ENCODE results near the gene RERG.

- TF ChIP-seq TCF7L2 (IDR thresholded peaks at IDR 0.05; ENCODE audit: low read depth, low read length) (no peak), CTCF (IDR thresholded peaks at IDR 0.05) (no peak), POLR2AphosphoS5 (IDR thresholded peaks at IDR 0.05; ENCODE audit: low read depth, low read length) (no peak), REST (IDR thresholded peaks at IDR 0.05; ENCODE audit: insufficient read depth in 1 of 2, low read depth in 2 of 2, low read length in 1 of 2) (no peak), SIN3A (IDR thresholded peaks at IDR 0.05; ENCODE audit: borderline replicate concordance, insufficient read depth, low read depth, low read length) (no peak)
Observed at GRCh38 chr12:15123401-15123800, 97.8 kb downstream of the RERG start.

Measured in Panc1 (cell line).